ENCODE data around the gene BLID.

Gene BLID

GRCh38 chr11:122155765-122156527 lies 39.9 kb upstream of the BLID start:
- Histone ChIP-seq H3K4me1 (ENCODE audit: control insufficient read depth, insufficient read depth, low read length, poor library complexity, severe bottlenecking) (peaks cover 18% of the 10 kb centered on the region), H3K27ac (ENCODE audit: low read depth, low read length, severe bottlenecking) (no peak overlapping the region), H3K4me3 (ENCODE audit: extremely low read depth, insufficient read depth, low read length, poor library complexity, severe bottlenecking) (no peak overlapping the region), H3K36me3 (ENCODE audit: control insufficient read depth, insufficient read depth, low read length) (peaks cover 11% of the 10 kb centered on the region), H3K9me3 (ENCODE audit: control insufficient read depth, low read length) (no peaks in the 10 kb centered on the region)
- WGBS, 2 experiments (ENCODE audit: insufficient coverage in 2 of 2): 95% methylated on average over 9 of the region's 14 CpGs

GRCh38 chr11:122154994-122155393 lies 39.0 kb upstream of the BLID start:
- H3K4me3 ChIP-seq (ENCODE audit: extremely low read depth, insufficient read depth, low read length, poor library complexity, severe bottlenecking): no peak overlapping the region
- no CpG with 5 or more reads among the region's 1 CpG for WGBS, 2 experiments (ENCODE audit: insufficient coverage in 2 of 2)
- peaks cover 11% of the 10 kb centered on the region for H3K36me3 ChIP-seq (ENCODE audit: control insufficient read depth, insufficient read depth, low read length)
- H3K4me1 ChIP-seq (ENCODE audit: control insufficient read depth, insufficient read depth, low read length, poor library complexity, severe bottlenecking): peaks cover 18% of the 10 kb centered on the region
- no peaks in the 10 kb centered on the region for H3K9me3 ChIP-seq (ENCODE audit: control insufficient read depth, low read length)
- H3K27ac ChIP-seq (ENCODE audit: low read depth, low read length, severe bottlenecking): no peak overlapping the region

GRCh38 chr11:122154227-122154626 lies 38.2 kb upstream of the BLID start:
- H3K4me3 ChIP-seq (ENCODE audit: extremely low read depth, insufficient read depth, low read length, poor library complexity, severe bottlenecking): no peak overlapping the region
- no peaks in the 10 kb centered on the region for H3K9me3 ChIP-seq (ENCODE audit: control insufficient read depth, low read length)
- WGBS, 2 experiments (ENCODE audit: insufficient coverage in 2 of 2): 89 to 93% methylated on average over 3 to 4 of the region's 6 CpGs
- H3K36me3 ChIP-seq (ENCODE audit: control insufficient read depth, insufficient read depth, low read length): peaks cover 11% of the 10 kb centered on the region
- no peak overlapping the region for H3K27ac ChIP-seq (ENCODE audit: low read depth, low read length, severe bottlenecking)
- peaks cover 17% of the 10 kb centered on the region for H3K4me1 ChIP-seq (ENCODE audit: control insufficient read depth, insufficient read depth, low read length, poor library complexity, severe bottlenecking)

- peaks cover 11% of the 10 kb centered on the region for H3K36me3 ChIP-seq (ENCODE audit: control insufficient read depth, insufficient read depth, low read length)
- H3K4me3 ChIP-seq (ENCODE audit: extremely low read depth, insufficient read depth, low read length, poor library complexity, severe bottlenecking): no peak overlapping the region
- WGBS, 2 experiments (ENCODE audit: insufficient coverage in 2 of 2): 63 to 71% methylated on average over 1 of the region's 2 CpGs
- no peak overlapping the region for H3K27ac ChIP-seq (ENCODE audit: low read depth, low read length, severe bottlenecking)
- peaks cover 12% of the 10 kb centered on the region for H3K4me1 ChIP-seq (ENCODE audit: control insufficient read depth, insufficient read depth, low read length, poor library complexity, severe bottlenecking)
- H3K9me3 ChIP-seq (ENCODE audit: control insufficient read depth, low read length): no peaks in the 10 kb centered on the region
Observed at GRCh38 chr11:122153746-122154145, 37.7 kb upstream of the BLID start.

- Histone ChIP-seq H3K9me3 (ENCODE audit: control insufficient read depth, low read length) (no peaks in the 10 kb centered on the region), H3K4me1 (ENCODE audit: control insufficient read depth, insufficient read depth, low read length, poor library complexity, severe bottlenecking) (peaks cover 18% of the 10 kb centered on the region), H3K4me3 (ENCODE audit: extremely low read depth, insufficient read depth, low read length, poor library complexity, severe bottlenecking) (no peak overlapping the region), H3K27ac (ENCODE audit: low read depth, low read length, severe bottlenecking) (no peak overlapping the region), H3K36me3 (ENCODE audit: control insufficient read depth, insufficient read depth, low read length) (peaks cover 8% of the 10 kb centered on the region)
- WGBS, 2 experiments (ENCODE audit: insufficient coverage in 2 of 2): 100% methylated on average over 1 of the region's 5 CpGs; no CpG with 5 or more reads in 1 of the 2 experiments
Observed at GRCh38 chr11:122150216-122151124, 34.5 kb upstream of the BLID start.

- H3K36me3 ChIP-seq (ENCODE audit: control insufficient read depth, insufficient read depth, low read length): peaks cover 3% of the 10 kb centered on the region
- H3K4me1 ChIP-seq (ENCODE audit: control insufficient read depth, insufficient read depth, low read length, poor library complexity, severe bottlenecking): peaks cover 18% of the 10 kb centered on the region
- no peak overlapping the region for H3K27ac ChIP-seq (ENCODE audit: low read depth, low read length, severe bottlenecking)
- WGBS, 2 experiments (ENCODE audit: insufficient coverage in 2 of 2): 100% methylated on average over 1 of the region's 4 CpGs; no CpG with 5 or more reads in 1 of the 2 experiments
- H3K9me3 ChIP-seq (ENCODE audit: control insufficient read depth, low read length): no peaks in the 10 kb centered on the region
- H3K4me3 ChIP-seq (ENCODE audit: extremely low read depth, insufficient read depth, low read length, poor library complexity, severe bottlenecking): no peak overlapping the region
Observed at GRCh38 chr11:122149202-122149601, 33.2 kb upstream of the BLID start.

- Histone ChIP-seq H3K9me3 (ENCODE audit: control insufficient read depth, low read length) (no peaks in the 10 kb centered on the region), H3K36me3 (ENCODE audit: control insufficient read depth, insufficient read depth, low read length) (no peaks in the 10 kb centered on the region), H3K4me1 (ENCODE audit: control insufficient read depth, insufficient read depth, low read length, poor library complexity, severe bottlenecking) (peaks cover 12% of the 10 kb centered on the region), H3K27ac (ENCODE audit: low read depth, low read length, severe bottlenecking) (no peak overlapping the region), H3K4me3 (ENCODE audit: extremely low read depth, insufficient read depth, low read length, poor library complexity, severe bottlenecking) (no peak overlapping the region)
- WGBS, 2 experiments (ENCODE audit: insufficient coverage in 2 of 2): 90 to 100% methylated on average over 1 to 2 of the region's 2 CpGs
Observed at GRCh38 chr11:122146475-122146874, 30.5 kb upstream of the BLID start.

GRCh38 chr11:122145715-122146274 lies 29.8 kb upstream of the BLID start:
- Histone ChIP-seq H3K4me3 (ENCODE audit: extremely low read depth, insufficient read depth, low read length, poor library complexity, severe bottlenecking) (no peak overlapping the region), H3K4me1 (ENCODE audit: control insufficient read depth, insufficient read depth, low read length, poor library complexity, severe bottlenecking) (peaks cover 15% of the 10 kb centered on the region), H3K36me3 (ENCODE audit: control insufficient read depth, insufficient read depth, low read length) (no peaks in the 10 kb centered on the region), H3K9me3 (ENCODE audit: control insufficient read depth, low read length) (no peaks in the 10 kb centered on the region), H3K27ac (ENCODE audit: low read depth, low read length, severe bottlenecking) (no peak overlapping the region)

GRCh38 chr11:122144752-122145151 lies 28.7 kb upstream of the BLID start:
- 92 to 100% methylated on average over 1 to 3 of the region's 3 CpGs for WGBS, 2 experiments (ENCODE audit: insufficient coverage in 2 of 2)
- Histone ChIP-seq H3K4me1 (ENCODE audit: control insufficient read depth, insufficient read depth, low read length, poor library complexity, severe bottlenecking) (peaks cover 16% of the 10 kb centered on the region), H3K4me3 (ENCODE audit: extremely low read depth, insufficient read depth, low read length, poor library complexity, severe bottlenecking) (no peak overlapping the region), H3K27ac (ENCODE audit: low read depth, low read length, severe bottlenecking) (no peak overlapping the region), H3K9me3 (ENCODE audit: control insufficient read depth, low read length) (no peaks in the 10 kb centered on the region), H3K36me3 (ENCODE audit: control insufficient read depth, insufficient read depth, low read length) (no peaks in the 10 kb centered on the region)

GRCh38 chr11:122141725-122142124 lies 25.7 kb upstream of the BLID start:
- WGBS, 2 experiments (ENCODE audit: insufficient coverage in 2 of 2): 70 to 79% methylated on average over 3 to 5 of the region's 7 CpGs
- Histone ChIP-seq H3K27ac (ENCODE audit: low read depth, low read length, severe bottlenecking) (no peak overlapping the region), H3K4me3 (ENCODE audit: extremely low read depth, insufficient read depth, low read length, poor library complexity, severe bottlenecking) (no peak overlapping the region), H3K4me1 (ENCODE audit: control insufficient read depth, insufficient read depth, low read length, poor library complexity, severe bottlenecking) (peaks cover 28% of the 10 kb centered on the region), H3K9me3 (ENCODE audit: control insufficient read depth, low read length) (no peaks in the 10 kb centered on the region), H3K36me3 (ENCODE audit: control insufficient read depth, insufficient read depth, low read length) (no peaks in the 10 kb centered on the region)

All from mesodermal cell (in vitro differentiated cells).